SJSA1 (cell line): Measurements from ENCODE around the gene TRABD. TPM values are rescaled to one million over a fixed set of nuclear protein-coding genes. Genes with fewer than 3 reads are reported as not detected.

Experiments
- DNase-seq, 2 experiments: peaks; one replicate each; pipeline ENCODE4 v3.0.0-alpha.2; 2015 to 2020; ENCODE audit warnings: low spot score in 2 of 2, low read depth in 1 of 2
- H3K27ac ChIP-seq: fragments of 250-450 bp; sonication (Bioruptor Pico); 2 replicates; pipeline ENCODE4 v1.5.1; 2020; ENCODE audit warnings: mild to moderate bottlenecking, moderate library complexity
- H3K27me3 ChIP-seq: fragments of 250-450 bp; sonication (Bioruptor Pico); replicated peaks from 2 replicates; pipeline ENCODE4 v1.5.1; 2020; ENCODE audit warnings: mild to moderate bottlenecking, moderate library complexity
- H3K36me3 ChIP-seq: fragments of 250-450 bp; sonication (Bioruptor Pico); 2 replicates; pipeline ENCODE4 v1.5.1; 2020; ENCODE audit warnings: mild to moderate bottlenecking
- H3K4me1 ChIP-seq: fragments of 250-450 bp; sonication (Bioruptor Pico); replicated peaks from 2 replicates; pipeline ENCODE4 v1.6.1; 2021; ENCODE audit warnings: mild to moderate bottlenecking
- H3K4me3 ChIP-seq: fragments of 250-450 bp; sonication (Bioruptor Pico); 2 replicates; pipeline ENCODE4 v1.5.1; 2020; ENCODE audit warnings: mild to moderate bottlenecking
- H3K9me3 ChIP-seq: fragments of 250-450 bp; sonication (Bioruptor Pico); replicated peaks from 2 replicates; pipeline ENCODE4 v1.5.1; 2020; ENCODE audit warnings: mild to moderate bottlenecking
- total RNA-seq: library from RNA; depleted of rRNA; stranded (reverse); fragments of >200 nt; shearing (Covaris generic); gene quantifications from 2 replicates; pipeline ENCODE4 v1.2.3, GENCODE V29; 2014

The TRABD gene
- total RNA-seq, 1 experiment from 2014 or later: 29.1 TPM

DNA sequence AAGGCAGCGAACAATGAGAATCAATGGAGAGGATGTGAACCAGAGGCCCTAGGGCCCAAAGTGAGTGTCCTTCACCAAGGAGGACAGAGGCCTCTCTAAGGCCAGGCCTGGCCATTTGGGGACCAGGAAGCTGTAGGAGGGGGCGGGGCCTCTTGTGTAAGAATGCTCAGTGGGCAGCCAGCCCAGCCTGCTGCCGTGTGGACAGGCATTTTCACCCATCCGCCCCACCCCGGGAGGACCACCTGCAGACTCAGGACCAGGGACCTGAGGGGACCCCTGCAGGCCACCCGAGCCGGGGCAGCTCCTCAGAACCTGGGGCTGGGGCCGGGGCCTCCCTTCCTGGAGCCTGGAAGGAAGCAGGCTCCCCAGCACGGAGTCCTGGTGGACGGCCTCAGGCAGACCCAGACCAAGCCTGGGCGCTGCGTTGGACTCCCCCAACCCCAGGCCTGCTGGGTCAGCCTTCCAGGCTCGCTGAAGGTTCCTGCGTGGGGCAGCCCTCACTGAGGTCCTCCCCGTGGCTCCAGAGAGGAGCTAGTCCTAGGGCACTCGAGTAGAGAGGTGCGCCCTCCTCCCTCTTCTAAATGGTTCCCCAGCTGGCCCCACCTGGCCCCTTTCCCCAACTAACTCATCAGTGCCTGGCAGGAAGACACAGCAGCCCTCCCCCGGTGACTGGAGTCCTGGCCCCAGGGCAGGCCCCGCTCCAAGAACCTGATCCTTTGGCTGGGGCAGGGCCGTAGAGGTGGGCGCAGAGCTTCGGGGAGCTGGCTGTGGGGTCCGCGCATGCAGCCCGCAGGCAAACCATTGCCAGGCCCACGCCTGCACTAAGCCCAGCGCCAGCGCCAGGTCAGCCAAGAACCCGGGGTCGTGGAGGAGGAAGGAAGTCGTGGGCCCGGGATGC, 1.5 kb upstream of the TRABD start:
- Histone ChIP-seq H3K27ac (no peak overlapping the region), H3K4me1 (peaks cover 25% of the 10 kb centered on the region), H3K9me3 (no peaks in the 10 kb centered on the region), H3K4me3 (no peak overlapping the region), H3K36me3 (peaks cover 10% of the 10 kb centered on the region), H3K27me3 (no peaks in the 10 kb centered on the region)
- peak in 1 of 2 experiments; percentile 24 for DNase-seq

DNA sequence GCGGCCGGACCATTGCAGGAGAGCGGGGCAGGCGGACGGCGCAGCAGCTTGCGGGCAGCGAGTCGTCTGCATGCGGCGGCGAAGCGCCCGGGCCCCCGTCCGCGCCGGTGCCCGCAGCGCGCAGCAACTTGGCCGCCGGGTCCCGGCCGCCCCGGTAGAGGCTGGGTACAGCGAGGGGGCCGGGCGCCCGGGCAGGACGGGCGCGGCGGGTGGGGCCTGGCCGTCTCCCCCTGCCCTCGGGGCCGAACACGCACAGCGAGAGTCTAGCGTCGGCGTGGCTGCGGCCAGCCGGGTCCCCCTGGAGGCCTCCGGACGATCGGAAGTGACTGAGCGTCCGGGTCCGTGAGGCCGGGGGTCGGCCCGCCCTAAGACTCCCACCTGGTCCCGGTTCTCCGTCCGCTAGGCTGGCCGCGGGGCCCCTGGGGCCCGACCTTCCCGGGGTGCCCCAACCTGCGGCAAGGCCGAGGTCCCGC, 775 bp upstream of the TRABD start:
- Histone ChIP-seq H3K36me3 (peaks cover 11% of the 10 kb centered on the region), H3K9me3 (no peaks in the 10 kb centered on the region), H3K27ac (no peak overlapping the region), H3K4me3 (peak overlapping the region; percentile 75), H3K27me3 (no peaks in the 10 kb centered on the region), H3K4me1 (peaks cover 31% of the 10 kb centered on the region)
- DNase-seq: no peak

DNA sequence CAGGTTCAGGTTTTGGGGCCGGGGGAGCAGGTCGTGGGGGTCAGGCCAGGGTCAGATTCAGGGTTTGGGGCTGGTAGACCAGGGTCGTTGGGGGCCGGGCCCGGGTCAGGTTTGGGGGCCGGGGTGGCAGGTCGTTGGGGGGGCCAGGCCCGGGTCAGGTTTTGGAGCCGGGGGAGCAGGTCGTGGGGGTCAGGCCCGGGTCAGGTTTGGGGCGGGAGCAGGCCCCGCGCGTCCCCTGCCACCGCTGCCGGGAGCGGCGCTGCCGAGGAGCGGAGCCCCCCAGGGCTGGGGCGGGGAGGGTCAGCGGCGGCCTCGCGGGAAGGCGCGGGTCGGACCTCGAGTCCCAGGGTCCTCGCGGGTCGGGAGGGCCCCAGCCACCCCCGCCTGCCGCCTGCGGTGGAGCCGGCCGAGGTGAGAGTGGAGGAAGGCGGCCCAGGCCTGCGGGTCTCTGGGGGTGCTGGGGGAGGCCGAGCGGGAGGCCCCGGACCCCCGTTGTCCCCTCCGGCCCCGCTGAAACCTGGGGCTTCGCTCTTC, 535 bp downstream of the TRABD start:
- DNase-seq: peak in 1 of 2 experiments; percentile 26
- Histone ChIP-seq H3K4me1 (peaks cover 45% of the 10 kb centered on the region), H3K27me3 (no peaks in the 10 kb centered on the region), H3K4me3 (peak overlapping the region; percentile 75), H3K36me3 (peaks cover 19% of the 10 kb centered on the region), H3K27ac (no peak overlapping the region), H3K9me3 (no peaks in the 10 kb centered on the region)

DNA sequence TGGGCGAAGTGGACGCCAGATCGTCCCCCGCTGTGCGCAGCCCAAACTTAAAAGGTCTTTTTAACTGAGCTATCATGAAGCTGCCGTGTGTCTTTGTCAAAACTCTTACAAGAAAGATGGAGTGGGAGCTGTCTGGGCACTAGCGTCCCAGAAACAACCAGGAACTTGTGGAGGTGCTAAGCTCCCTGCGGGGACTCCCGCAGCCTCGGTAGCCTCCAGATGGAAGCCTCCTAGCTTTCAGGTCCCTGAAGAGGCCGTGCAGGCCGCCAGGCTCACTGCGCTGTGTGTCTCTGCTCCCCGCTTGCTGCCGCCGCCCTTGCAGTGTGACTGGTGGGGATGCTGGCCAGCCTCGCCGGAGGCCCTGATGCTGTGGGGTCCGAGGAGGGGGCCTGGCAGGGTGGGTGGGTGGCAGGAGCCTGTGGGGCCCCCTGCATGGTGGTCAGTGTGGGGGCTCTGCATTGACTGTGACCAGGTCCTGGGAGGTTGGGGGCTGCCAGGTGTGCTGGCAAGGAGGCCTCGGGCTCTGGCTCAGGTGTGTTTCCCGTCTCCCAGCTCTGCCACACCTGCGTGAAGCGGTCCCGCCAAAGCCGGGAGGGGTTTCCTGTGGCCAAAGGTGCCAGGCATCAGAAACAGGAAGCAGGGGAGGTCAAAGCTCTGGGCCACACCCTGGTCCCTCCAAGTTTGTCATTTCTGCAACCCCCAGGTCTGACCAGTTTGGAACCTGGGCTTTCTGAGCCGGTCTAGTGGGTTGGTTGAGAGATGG, 1.2 kb downstream of the TRABD start:
- H3K36me3 ChIP-seq: peaks cover 26% of the 10 kb centered on the region
- no peak for DNase-seq
- H3K27ac ChIP-seq: no peak overlapping the region
- peak overlapping the region; percentile 75 for H3K4me3 ChIP-seq
- no peaks in the 10 kb centered on the region for H3K27me3 ChIP-seq
- peaks cover 49% of the 10 kb centered on the region for H3K4me1 ChIP-seq
- no peaks in the 10 kb centered on the region for H3K9me3 ChIP-seq

DNA sequence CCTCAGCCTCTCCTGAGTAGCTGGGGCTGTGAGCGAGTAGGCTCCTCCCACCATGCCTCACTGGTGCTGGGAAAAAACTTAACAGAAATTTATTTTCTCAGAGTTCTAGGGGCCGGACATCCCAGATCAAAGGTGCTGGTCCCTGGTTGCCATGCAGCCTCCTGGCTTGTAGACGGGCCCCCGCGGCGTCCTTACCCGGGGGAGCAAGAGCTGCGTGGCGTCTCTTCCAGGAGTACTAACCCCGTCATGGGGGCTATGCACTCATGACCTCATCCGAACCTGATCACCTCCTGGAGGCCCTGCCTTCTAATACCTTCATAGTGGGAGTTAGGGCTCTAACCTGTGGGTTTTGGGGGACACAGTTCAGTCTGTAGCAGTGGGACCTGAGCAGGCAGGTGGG, 2.6 kb downstream of the TRABD start:
- H3K4me3 ChIP-seq: no peak overlapping the region
- peaks cover 38% of the 10 kb centered on the region for H3K36me3 ChIP-seq
- H3K27ac ChIP-seq: no peak overlapping the region
- H3K27me3 ChIP-seq: no peaks in the 10 kb centered on the region
- H3K9me3 ChIP-seq: no peaks in the 10 kb centered on the region
- H3K4me1 ChIP-seq: peaks cover 49% of the 10 kb centered on the region
- no peak for DNase-seq

DNA sequence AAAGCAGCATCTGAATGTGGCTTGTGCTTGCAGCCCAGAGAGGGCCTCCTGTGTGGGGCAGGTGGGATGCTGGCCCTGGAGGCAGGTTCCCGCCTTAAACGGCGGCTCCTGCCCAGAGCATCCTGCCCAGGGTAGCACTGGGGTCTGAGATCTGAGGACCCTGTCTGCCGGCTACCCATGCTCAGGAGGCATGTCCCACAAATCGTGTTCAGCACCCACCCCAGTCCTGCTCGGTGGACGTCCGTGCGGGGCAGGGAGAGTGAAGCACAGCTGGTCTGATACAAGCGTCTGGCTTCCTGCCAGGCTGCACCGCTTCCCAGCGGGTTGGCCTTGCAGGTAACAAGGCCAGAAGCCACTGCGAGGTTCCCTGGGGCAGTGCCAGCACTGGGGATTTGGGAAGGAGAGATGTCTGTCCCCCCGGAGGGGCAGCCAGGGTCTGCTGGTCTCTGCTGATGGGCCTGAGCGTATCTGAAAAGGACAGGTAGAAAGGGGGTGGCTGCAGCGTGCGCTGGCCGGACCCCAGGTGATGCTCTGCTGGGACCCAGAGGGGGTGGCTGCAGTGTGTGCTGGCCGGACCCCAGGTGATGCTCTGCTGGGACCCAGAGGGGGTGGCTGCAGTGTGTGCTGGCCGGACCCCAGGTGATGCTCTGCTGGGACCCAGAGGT, 3.6 kb downstream of the TRABD start:
- DNase-seq: no peak
- Histone ChIP-seq H3K27ac (no peak overlapping the region), H3K4me3 (no peak overlapping the region), H3K4me1 (peaks cover 44% of the 10 kb centered on the region), H3K9me3 (no peaks in the 10 kb centered on the region), H3K27me3 (no peaks in the 10 kb centered on the region), H3K36me3 (peaks cover 47% of the 10 kb centered on the region)

DNA sequence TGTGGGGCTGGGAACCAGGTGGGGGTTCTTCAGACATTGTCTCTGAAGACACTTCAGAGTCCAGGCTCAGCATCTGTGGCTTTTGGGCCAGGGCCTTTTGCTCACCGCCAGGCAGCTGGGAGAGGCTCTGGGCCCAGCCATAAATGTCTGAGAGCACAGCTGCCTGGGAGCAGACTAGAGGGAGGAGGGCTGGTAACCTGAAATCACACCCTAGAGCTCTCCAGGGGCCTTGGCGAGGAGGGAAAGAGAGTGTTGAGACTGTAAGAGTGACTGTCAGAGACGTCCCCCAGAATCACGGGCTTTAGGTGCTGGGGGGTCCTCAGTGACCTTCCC, 4.1 kb downstream of the TRABD start:
- no peaks in the 10 kb centered on the region for H3K27me3 ChIP-seq
- DNase-seq: no peak
- H3K4me1 ChIP-seq: peaks cover 44% of the 10 kb centered on the region
- peaks cover 52% of the 10 kb centered on the region for H3K36me3 ChIP-seq
- peak overlapping the region; percentile 42 for H3K4me3 ChIP-seq
- H3K27ac ChIP-seq: peak overlapping the region; percentile 61
- H3K9me3 ChIP-seq: no peaks in the 10 kb centered on the region

DNA sequence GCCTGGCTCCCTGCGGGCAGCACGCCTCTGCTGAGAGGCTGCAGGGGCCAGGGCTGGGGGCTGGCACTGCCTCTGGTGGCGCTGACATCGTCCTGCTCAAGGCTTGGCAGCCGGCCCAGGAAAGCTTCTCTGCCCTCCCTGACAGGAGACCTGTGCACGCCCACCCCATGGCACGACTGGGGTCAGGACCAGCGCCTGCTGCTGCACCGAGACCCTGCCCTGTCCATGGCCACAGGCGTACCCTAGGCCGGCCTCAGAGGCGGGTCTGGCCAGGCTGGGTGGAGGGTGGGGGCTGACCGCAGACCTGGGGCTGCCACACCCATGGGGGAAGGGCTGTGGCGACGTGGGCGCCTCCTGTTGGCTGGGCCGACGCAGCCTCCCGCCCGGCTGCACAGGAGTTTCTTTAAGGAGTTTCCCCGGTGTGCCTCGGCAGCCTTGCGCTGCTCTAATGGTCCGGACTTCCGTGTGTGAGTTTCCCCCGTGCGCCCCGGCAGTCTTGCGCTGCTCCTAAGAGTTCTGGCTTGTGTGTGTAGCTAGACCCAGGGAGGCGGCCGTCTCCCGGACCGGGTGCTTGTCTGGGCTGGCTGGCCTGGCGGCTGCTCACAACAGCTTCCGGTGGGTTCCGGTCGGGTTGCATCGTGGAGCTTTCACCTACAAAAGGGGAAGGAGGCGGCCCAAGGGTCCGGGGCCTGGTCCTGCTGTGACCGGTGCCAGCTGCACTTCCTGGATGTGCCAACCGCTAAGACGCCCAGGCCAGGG, 4.6 kb downstream of the TRABD start:
- peak; percentile 86 to 88 for DNase-seq
- Histone ChIP-seq H3K36me3 (peaks cover 55% of the 10 kb centered on the region), H3K9me3 (no peaks in the 10 kb centered on the region), H3K4me3 (peak overlapping the region; percentile 42), H3K4me1 (peaks cover 40% of the 10 kb centered on the region), H3K27ac (peak overlapping the region; percentile 61), H3K27me3 (no peaks in the 10 kb centered on the region)

DNA sequence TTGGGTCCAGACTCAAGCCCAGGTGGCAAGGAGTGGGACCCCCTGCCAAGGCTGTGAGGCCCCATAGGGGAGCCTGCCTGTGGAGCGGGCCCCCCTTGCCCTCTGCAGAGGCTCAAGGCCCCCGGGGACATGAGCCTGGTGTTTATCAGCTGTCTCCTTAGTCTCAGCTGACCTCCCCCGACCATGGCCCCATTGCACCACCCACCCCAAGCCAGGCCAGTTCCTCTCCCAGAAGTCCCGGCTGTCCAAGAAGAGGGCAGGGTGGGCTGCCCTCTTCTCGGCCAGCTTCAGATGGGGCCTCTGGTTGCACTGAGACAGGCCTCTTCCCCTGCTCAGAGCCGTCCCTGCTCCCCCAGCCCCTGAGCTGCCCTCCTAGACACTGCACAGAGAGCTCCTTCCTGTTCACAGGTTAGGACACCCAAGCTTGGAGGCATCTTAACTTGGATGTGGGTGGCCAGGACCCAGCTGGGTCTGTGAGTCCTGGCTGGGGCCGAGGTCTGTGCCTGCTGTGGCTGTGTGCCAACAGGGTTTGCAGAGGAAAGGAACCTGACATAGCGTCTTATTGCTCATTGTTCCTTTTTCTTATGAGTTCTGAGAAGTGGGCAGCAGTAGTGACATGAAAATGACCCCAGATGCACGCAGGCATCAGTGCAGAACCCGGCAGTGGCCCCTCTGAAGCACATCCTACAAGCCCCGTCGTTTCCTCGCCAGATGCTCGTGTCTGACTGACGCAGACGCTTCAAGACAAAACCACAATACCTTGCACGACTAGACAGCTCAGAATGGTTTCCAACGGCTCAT, 5.4 kb downstream of the TRABD start:
- H3K4me3 ChIP-seq: peak overlapping the region; percentile 42
- H3K36me3 ChIP-seq: peaks cover 59% of the 10 kb centered on the region
- DNase-seq: no peak
- H3K27ac ChIP-seq: peak overlapping the region; percentile 61
- peaks cover 38% of the 10 kb centered on the region for H3K4me1 ChIP-seq
- no peaks in the 10 kb centered on the region for H3K27me3 ChIP-seq
- no peaks in the 10 kb centered on the region for H3K9me3 ChIP-seq

DNA sequence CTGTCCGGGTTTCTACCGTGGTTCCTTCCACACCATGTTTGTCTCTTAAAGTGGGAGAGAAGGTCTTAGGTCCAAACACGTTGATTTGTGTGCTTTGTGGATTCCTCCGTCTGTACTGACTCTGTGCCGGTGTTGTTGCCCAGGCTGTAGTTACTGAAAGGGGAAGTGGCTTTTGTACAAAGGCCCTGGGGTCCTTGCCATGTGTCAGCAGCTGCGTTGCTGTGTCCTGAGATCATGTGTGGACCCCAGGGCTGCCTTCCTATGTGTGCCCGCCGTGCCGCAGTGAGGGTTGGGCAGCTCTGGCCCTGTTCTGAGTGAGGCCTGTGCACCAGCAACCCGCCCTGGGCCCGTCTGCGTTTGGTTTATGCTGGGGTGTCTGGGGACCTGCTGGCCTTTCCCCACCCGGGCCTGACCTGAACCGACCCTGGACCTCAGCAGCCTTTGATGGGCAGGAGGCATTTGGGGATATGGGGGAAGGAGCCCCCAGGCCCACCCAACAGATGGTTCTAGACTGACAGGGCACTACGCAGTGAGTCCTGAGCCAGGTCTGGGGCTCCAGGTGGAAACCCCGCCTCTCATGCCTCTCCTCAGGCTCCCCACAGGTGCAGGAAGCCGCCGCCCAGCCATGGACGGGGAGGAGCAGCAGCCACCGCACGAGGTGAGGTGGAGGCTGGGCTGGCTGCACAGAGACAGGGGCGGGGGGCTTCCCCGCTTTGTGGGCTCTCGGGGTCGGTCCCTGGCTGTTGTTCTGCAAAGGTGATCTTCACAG, 6.9 kb downstream of the TRABD start:
- peaks cover 27% of the 10 kb centered on the region for H3K4me1 ChIP-seq
- no peak for DNase-seq
- no peaks in the 10 kb centered on the region for H3K27me3 ChIP-seq
- H3K4me3 ChIP-seq: no peak overlapping the region
- H3K27ac ChIP-seq: no peak overlapping the region
- no peaks in the 10 kb centered on the region for H3K9me3 ChIP-seq
- peaks cover 65% of the 10 kb centered on the region for H3K36me3 ChIP-seq

DNA sequence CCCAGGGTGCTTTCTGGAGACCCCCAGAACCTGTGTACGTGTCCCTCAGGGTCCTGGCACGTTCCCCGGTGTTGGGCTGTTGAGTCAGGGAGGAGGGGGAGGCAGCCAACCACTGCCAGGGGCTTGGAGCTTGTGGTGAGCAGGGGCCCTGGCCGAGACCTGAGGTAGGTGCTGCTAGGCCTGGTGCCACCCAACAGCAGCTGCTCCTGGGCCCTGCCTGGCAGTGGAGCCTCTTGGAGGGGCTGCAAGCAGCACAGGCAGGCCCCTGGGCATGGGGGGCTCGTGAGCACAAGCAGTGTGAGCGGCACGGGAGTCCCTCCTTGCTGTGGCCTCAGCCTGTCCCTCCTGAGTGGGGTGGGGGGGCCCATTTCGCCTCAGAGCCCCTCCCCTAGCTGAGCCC, 7.9 kb downstream of the TRABD start:
- Histone ChIP-seq H3K4me1 (peaks cover 27% of the 10 kb centered on the region), H3K27me3 (no peaks in the 10 kb centered on the region), H3K4me3 (no peak overlapping the region), H3K36me3 (peaks cover 68% of the 10 kb centered on the region), H3K9me3 (no peaks in the 10 kb centered on the region), H3K27ac (no peak overlapping the region)
- DNase-seq: no peak
